HG02642 (cell line): Measurements from ENCODE around the gene ARHGAP44.
A peak's percentile ranks its signal among the peaks of the same experiment; 100 is the strongest.

Source experiments
- ATAC-seq: cut with Tn5 transposase; IDR thresholded peaks from one replicate; pipeline ENCODE4 v1.9.1; 2021; ENCODE audit warnings: mild to moderate bottlenecking; ENCODE audit not compliant: unreplicated experiment, poor library complexity

ARHGAP44 gene

DNA sequence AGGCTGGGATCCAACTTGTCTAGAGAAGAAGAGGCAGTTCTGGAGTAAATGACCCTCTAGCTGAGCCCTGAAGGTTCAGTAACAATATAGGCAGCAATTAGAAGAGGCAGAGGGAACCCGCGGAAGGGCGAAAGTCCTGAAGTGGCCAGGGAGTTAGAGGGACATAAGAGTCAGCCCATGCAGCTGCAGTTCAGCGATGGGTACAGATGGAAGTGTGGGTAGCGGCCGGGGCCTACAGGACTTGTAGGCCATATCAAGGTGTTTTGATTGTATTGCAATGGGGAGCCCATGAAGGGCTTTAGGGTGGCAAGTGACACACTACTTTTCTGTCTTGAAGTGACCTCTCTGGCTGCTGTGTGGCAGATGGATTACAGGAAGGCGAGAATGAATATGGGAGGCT is 225.5 kb downstream of the ARHGAP44 start:
- ATAC-seq = no peak

DNA sequence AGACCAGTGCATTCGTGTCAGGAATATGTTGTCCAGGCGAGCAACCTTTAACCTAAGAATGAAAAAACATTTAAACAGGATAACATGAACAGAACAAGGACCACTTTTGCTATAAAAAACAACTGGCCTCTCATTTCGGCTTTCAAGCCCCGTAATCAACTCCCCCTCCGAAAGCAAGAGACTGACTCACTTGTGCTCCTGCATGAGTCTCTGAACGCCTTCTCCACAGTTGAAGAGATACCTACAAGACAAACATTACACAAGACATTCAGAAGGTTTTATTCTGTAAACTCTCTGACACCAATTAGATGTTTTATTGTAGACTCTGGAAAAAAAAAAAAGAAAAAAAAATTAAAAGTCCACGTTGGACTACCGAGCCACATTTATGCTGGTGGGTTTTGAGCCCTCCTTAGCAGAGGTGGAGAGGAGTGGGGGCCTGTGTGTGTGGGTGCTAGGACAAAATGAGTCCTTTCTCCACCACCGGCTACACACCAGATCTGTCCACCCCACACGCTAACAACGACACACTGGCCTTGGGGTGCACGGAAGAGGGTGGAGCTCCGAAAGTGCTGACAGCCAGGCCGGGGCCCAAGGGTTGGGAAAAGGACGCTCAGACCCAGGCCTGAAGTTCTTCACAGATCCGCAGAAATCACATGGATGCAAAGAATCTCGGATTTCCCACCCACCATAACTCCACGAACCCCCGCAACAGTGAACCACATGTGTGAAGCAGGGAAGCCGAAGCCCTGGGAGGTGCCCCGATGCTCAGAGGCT is 227.8 kb downstream of the ARHGAP44 start:
- peak; percentile 10 for ATAC-seq

DNA sequence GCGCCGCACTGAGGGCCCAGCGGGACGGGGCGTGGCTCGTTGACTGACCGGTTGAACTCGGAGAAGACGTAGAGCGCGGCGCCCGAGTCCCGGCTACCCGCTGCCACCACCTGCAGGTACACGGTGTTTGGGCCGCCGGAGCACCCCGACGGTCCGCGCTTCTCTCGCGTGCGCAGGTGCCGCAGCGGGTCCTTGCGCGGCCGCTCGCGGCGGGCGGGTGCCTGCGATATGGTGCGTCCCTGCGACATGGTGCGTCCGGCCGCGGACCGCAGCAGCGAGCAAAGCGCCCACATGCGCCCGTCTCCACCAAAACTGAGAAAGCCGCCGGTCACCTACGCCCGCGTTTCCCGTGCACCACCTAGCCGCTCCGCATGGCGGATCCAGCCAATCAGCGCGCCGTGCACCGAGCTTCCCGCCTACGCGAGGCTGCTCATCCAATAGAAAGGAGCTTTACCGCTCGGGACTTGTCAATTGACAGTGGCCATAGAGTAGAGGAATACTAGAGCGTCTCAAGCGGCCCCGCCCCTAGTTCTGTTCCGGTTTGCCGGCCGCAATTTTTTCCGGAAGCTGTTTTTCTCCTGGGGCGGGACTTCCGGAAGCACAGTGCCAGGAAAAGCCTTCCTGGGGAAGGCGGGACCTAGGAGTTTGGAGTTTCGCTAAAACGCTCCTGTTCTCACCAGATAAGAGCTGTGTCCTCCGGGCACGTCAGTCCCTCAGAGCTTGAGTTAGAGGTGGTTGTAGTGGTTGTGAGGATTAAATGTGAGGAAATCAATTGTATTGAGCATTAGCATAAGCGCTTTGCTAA is 228.6 kb downstream of the ARHGAP44 start, which contains the start of gene ELAC2:
ELAC2 (minus strand) TSS at position 373 of the 805 bp plus-strand sequence; CDS start at position 293, 80 bp downstream.
- ATAC-seq = peak; percentile 99

DNA sequence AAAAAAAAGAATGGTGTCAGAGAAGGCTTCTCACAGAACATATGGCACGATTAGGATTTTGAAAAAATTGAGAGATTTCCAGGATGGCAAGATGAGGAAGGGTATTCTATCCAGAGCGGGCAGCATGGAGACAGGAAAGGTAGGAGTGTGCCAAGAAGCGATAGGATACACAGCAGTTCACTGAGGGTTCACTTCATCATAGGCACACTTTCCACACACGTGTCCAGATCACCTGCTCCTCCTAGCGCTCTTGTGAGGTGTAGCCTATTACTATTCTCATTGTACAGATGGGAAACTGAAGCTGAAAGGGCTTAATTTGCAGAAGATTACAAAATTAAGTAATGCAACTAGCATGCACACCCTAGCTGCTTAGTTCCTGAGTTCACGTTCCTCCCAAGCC is 234.7 kb downstream of the ARHGAP44 start:
- no peak for ATAC-seq

DNA sequence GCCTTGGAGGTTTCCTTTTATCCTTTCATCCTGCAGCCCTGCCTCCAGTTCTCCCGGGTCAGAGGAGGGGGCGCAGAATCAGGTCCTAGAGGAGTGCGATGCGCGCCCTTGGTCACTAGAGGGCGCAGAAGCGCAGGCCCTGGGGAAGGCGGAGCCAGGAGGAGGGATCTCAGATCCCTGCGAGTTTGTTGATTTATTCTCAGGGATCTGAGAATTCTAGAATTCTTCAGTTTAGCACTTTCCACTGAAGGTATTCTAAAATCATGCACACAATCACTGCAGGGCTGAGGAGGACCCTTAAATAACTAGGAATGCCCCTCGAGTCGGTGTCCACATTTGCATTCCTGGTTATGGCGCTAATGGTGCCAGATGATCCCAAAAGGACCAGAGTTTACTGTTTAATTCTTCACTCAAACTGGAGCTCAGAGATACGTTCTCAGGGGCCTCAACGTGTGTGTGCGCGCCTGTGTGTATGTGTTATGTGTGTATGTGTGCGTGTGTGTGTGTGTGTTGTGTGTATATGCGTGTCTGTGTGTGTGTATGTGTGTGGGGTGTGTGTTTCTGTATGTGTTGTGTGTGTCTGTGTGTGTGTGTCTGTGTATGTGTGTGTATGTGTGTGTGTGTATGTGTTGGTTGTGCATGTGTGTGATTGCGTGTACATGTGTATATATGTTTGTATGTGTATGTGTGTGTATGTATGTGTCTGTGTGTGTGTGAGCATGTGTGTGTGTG is 235.4 kb downstream of the ARHGAP44 start:
- peak; percentile 93 for ATAC-seq

DNA sequence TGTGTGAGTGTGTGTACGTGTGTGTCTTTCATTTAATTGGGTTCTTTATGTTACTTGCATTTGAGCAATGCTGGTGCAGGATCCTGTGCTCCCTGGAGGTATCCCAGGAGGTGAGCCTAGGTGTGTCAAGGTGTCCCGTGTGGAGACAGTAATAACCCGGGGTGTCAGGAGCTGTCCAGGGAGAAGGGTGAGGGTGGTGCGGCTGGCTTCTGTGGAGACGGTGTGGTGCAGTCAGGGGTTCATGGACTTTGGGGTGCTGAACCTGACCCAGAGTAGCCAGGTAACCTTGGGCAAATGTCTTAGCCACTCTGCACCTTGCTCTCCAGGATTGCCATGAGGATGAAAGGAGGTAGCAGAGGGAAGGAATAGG is 235.9 kb downstream of the ARHGAP44 start:
- ATAC-seq = no peak

DNA sequence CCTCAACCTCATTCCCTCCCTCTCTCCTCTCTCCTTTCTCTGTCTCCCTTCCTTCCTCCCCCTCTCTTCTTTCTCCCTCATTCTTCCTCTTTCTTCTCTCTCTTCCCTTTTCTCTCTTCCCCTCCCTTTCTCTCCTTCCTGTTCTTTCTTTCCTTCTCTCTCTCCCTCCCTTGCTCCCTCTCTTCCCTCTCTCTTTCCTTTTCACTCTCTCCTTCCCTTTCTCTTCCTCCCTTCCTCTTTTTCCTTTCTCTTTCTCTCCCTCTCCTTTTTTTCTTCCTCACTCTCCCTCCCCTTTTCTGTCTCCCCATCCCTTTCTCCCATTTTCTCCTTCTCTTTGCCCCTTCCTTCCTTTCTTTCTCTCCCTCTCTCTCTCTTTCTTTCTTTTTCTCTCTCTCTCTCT is 236.4 kb downstream of the ARHGAP44 start:
- ATAC-seq = no peak

DNA sequence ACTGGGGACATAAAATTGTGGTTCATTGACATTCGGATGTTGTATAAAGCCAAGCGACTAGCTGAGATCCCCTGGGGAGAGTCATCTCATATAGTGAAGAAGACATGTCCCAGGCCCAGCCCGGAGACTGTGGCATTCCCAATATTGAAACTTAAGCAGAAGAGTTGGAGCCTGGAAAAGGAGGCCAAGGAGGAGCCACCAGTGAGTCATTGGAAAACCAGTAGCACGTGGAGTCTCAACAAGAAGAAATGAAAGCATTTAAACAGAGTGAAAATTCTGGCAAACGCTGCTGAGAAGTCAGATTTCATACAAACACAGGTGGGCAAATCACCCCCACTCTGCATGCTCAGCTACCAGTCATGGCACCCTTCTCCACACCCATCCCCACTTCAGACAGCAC is 237.9 kb downstream of the ARHGAP44 start:
- no peak for ATAC-seq

DNA sequence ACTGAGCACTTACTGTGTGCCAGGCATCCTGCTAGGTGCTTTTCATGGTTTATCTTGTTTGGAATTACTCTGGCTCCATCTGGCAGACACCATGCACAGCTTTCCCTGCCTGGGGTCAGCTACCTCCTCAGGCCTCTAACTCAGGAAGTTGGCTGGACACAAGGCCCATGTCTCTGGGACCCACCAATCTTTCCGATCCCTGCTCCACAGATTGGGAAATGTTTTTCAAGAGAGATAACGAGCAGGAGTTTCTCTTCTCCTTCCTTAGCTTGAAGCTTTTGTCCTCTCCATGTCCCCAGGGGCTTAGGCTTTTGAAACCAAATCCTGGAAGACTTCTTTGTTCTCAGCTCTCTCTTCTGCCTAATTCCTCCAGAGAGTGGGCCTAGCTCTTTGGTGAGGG is 240.0 kb downstream of the ARHGAP44 start:
- no peak for ATAC-seq

DNA sequence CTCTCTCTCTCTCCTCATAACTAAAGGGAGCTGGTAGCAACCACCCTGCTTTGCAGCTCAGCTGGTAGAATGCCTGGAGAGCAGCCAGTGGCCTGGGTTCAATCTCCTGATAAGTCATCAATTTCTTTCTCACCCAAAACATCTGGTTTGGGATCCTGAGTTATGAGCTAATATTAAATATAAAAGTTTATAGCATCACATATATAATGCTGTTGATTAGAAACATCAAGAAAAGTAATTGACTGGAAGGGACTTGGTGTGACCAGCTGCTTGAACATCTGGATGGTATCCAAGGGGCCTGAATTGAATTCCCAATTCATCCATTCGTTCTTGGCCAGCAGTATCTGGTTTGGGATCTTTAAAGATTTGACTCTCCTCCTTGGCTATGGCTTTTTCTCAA is 240.8 kb downstream of the ARHGAP44 start:
- ATAC-seq = no peak

DNA sequence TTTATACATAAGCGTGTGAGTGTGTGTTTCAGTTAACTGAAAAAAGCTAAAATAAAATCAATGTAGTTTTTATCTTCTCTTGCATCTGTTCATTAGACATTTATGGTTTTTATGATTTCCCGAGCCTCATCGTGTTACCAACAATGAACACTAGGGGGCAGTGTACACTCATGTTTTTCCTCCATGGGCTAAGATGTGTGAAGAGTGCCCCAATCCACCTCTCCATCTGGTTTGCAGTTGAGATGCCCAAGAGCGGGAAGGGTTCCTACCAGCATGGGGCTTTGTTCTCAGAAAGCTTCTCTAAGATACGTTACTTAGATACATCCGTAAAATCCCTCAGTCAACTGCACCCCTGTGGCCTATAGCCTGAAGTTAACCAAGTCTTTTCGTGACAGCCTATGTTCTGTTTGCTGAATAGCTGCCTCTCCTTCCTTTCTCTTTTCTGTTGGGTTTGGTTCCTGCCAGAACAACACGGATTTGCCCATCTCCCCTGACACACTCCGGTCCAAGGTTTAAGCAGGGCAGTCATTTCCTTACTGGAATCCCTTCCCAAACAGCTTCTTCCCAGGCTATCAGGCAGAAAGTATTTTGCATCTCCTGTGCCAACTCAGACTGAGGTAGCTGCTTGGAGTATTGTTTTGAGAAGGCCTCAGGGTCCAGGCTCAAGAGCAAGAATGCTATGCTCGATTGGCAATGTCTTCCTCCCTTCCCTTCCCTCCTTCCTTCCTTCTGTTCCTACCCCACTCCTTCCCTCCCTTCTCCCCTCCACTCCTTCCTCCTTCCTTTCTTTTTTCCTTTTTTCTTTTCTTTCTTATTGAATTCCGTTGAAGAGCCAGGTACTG is 241.4 kb downstream of the ARHGAP44 start:
- ATAC-seq = no peak

DNA sequence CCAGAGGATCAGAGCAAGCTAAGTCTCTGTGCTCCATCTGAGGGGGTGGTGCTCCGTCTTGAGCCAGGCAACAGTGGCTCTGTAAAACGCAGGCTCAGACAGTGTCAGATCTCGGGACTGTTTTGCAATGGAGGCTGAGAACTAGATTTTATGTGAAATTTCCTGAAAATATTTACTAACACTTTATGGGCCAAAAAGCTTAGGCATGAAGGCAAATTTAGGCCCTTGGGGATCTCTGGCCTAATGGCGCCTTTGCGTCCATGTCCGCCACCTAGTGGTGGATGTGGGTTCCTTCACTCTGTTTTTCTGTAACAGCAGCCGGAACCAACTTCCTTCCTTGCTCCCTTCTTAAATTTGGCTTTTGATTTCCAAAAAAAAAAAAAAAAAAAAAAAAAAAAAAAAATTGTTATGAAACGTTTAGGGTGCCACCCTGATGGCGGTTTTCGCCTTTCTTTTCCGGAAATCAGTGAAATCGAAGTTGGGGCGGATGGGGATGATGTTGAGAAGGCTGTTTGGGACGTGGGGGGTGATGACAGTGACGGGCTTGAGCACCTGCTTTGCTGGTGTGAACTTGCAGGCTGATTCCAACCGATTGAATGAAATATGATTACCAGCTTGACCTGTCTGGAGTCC is 242.5 kb downstream of the ARHGAP44 start:
- peak; percentile 87 for ATAC-seq

DNA sequence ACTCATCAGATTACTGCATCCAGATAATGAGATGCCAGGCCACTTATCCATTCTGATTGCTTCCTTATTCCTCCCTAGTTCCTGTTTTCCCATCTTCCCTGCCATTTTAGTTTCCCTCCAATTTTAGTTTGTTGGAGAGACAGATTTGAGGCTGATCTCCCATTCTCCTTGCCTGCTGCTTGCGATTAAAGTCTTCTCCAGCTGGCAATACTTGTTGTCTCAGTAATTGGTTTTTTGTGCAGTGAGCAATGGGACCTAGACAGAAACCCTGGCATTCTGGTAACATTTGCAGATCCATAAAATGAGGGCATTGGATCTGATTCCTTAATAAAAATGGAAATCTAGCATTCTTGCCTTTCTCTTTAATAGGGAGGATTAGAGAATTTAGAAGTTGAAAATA is 246.1 kb downstream of the ARHGAP44 start:
- ATAC-seq = no peak

DNA sequence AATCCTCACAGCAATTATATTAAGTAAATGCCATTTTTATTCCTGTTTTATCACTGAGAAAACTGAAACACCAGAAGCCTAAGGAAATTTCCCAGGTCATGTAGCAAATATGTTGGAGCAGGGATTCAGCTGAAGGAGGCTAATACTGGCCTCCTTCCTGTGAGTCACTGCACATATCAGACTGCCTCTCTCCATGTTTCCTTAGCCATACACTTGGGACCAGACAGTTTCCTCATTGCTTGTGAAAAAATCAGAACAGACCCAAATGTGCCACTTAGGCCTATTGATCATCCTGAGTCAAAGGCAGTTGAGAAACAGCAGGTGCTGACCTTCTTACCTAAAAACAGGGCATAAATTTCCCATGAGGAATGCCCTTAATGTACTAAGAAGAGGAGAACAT is 247.5 kb downstream of the ARHGAP44 start:
- ATAC-seq = no peak

DNA sequence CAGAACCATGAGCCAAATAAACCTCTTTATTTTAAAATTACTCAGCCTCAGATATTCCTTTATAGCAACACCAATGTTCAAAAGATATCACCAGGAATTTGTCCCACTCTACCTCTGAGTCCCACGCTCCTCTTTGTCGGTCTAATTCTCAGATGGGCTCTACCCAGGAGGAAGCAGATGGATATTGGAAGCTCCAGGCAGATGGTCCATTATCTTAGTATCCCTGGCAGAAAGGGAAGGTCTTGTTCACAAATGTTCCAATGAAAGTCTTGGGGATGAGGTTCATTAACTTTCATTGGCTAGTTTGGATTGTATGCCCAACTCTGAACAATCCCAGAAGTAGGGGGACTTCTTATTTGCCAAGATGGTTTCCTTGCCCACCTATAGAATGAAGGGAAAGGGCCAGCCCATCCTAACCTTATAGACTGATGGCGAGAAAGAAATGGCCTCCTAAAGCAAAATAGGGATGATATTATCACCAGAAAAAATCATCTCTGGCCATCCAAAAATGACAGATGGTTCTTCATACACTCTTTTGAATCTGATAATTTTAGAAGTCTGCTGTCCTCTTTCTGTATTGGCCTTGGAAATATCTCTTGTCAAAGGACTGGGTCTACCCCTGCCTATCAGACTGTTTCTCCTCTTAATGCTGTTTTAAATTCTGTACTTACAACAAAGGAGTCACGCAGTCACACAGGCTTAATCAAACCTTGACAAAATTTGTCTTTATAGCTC is 249.8 kb downstream of the ARHGAP44 start:
- ATAC-seq = no peak
